DLD1 (cell line): Measurements from ENCODE around the gene RNPC3.

ENCODE experiments used
- in situ Hi-C: cut with HindIII; loops from 2 replicates; pipeline ENCODE4 v1.10.0; 2017; ENCODE audit warnings: low sequenced_read_pairs

The RNPC3 gene

DNA sequence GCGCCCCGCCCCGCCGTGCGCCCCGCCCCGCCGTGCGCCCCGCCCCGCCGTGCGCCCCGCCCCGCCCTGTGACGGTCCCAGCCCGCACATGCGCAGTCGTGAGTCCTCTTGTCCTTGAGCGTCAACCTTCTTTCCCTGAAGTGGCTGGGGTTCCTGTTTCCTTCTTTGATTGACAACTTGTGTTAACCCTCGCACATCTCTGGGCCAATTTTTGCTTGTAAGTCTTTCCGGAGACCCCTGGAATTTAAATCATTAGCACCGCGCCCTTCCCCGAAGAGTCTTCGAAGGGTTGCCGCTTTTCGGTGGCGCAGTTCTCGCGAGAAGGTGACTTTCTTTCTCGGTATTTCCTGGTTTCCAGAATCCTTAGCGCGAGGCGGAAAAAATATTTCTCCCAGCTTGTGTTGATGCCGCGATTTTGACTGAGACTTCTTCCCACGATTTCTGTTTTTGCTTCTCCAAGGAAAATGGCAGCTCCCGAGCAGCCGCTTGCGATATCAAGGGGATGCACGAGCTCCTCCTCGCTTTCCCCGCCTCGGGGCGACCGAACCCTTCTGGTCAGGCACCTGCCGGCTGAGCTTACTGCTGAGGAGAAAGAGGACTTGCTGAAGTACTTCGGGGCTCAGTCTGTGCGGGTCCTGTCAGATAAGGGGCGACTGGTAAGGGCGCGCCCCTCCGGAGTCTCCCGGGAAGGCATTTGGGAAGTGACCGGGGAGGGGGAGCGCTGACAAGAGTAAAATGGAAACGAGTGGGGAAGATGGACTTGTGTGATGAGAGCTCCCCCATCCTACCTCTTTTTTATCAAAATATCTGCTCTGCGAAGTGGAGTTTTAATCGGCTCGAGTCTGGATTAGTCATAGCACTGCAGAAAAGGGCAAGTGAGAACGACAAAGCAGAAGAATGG is at the start of gene RNPC3:
Gene RNPC3 (plus strand): TSS at position 93 of the 901 bp plus-strand sequence. CDS start 372 bp downstream, at position 465.
- in situ Hi-C loops: no loop called here

GRCh38 chr1:103477101-103477500 is 48.4 kb upstream of the RNPC3 start:
- in situ Hi-C loops: no loop called here

DNA sequence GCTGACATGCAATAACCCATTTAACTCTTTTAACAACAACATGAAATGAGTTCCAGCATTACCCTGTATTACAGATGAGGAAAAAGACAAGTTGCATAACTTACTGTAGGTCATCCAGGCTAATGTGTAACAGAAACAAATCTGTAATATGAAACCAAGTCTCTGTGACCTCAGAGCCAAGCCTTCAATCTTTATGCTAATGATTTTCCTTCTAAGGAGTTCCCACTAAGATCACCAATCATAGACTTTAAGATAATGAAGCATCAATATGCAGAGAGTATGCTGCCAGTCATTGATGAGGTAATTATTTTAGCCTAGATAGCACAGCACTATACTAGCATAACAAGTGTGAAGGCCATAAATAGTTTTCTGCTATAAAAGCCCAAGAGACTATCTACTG is 35.6 kb upstream of the RNPC3 start:
- in situ Hi-C loops: no loop called here

GRCh38 chr1:103492003-103492625 is 33.4 kb upstream of the RNPC3 start:
- in situ Hi-C loops: no loop called here

DNA sequence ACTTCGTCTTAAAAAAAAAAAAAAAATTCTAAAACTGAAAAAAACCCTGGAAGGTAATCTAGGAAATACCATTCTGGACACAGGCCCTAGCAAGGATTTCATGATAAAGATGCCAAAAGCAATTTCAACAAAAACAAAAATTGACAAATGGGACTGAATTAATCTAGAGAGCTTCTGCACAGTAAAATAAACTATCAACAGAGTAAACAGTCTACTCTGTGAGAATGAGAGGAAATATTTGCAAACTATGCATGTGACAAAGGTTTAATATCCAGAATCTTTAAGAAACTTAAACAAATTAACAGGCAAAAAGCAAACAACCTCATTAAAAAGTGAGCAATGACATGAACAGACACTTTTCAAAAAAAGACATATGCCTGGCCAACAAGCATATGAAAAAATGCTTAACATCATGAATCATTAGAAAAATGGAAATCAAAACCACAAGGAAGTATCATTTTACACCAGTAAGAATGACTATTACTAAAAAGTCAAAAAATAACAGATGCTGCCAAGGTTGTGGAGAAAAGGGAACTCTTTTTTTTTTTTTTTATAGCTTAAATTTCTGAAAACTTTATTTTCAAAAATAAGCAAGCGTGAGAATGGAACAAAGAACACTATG is 29.4 kb upstream of the RNPC3 start:
- in situ Hi-C loops: no loop called here

- in situ Hi-C loops: no loop called here
These were observed 28.1 kb upstream of the RNPC3 start for GRCh38 chr1:103497404-103497803.

DNA sequence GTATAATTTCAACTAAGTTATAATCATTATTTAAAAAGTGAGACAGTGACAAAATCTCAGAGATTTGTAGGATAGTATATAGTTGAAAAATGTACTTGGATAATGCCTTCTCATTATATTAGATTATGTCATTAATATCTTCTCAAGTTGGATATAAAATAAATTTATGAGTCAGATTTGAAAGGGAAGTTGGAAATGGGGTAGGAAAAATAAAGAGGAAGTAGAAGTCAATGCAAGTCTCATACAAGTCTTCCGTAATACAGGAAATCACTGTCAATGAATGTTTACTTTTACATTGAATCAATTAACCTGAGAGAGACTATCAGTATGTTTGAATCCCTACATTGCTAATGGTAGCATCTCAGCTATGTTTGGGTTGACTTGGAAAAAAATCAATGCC is 16.2 kb upstream of the RNPC3 start:
- in situ Hi-C loops: no loop called here

DNA sequence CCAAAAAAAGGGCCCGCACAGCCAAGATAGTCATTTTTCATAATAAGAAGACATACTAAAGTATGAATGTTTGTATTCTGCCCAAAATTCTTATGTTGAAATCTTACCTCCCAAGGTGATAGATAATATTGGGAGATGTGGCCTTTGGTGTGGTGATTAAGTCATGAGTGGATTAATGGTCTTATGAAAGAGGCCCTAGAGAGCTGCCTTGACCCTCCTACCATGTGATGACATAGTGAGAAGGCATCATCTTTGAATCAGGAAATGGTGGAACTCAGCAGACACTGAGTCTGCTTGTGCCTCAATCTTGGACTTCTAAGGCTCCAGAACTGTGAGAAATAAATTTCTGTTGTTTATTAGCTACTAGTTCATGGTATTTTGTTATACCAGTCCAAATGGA is 11.8 kb upstream of the RNPC3 start:
- in situ Hi-C loops: no loop called here

GRCh38 chr1:103514920-103515503 is 10.5 kb upstream of the RNPC3 start:
- in situ Hi-C loops: no loop called here

DNA sequence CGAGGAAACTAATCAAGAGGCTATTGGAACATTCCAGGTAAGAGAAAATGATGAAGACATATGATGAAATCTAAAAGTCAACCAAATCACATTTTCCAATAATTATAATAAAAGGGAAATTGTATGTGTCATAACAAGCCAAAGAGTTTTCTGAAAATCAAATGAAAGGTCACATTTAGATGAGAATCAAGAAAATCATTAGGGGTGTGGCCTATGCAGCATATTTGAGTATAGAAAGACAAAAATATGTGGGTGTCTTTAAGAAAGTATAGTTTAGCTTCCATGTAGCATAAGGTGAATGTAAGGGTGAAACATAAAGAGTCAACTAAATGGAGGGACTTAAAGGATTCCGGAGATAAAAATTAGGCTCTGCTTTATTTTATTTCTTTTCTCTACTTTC is 9.2 kb upstream of the RNPC3 start:
- in situ Hi-C loops: no loop called here

GRCh38 chr1:103516693-103517092 is 8.8 kb upstream of the RNPC3 start:
- in situ Hi-C loops: no loop called here

GRCh38 chr1:103517380-103518047 is 8.0 kb upstream of the RNPC3 start:
- in situ Hi-C loops: no loop called here

DNA sequence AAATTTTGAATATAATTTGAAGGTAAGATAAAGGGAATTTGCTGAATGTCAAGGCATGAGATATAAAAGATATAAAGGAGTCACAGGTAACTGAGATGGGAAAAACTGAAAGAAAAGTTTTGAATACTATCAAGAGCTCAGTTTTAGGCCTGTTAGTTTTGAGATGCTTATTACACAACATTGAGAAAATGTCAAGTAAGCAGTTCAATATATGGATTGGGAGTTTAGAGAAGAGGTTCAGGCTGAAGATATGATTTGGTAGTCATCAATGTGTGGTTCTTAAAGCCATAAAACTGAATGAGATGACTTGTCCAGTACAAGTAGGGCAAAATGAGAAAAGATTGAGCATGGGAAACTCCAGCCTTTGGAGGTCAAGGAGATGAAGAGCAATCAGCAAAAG is 4.7 kb upstream of the RNPC3 start:
- in situ Hi-C loops: no loop called here

DNA sequence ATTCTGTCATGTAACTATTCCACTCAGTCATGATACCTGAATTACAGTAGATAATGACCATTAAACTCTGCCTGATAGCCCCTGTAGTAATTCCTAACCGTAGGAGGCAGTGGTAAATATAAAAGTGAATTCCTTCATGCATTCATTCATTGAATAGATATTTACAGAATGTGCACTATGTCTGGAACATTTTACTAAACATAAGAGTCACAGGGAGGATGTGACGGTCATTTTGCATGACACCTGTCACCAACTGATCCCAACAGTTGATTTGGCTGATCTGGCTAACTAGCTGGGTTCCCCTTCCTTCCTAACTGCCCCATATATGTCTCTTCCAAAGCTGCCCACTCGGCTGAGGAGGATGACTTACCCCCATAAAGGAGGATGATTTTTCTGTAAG is 2.2 kb upstream of the RNPC3 start:
- in situ Hi-C loops: no loop called here

- in situ Hi-C loops: no loop called here
These were observed 339 bp upstream of the RNPC3 start for GRCh38 chr1:103525114-103525606.

DNA sequence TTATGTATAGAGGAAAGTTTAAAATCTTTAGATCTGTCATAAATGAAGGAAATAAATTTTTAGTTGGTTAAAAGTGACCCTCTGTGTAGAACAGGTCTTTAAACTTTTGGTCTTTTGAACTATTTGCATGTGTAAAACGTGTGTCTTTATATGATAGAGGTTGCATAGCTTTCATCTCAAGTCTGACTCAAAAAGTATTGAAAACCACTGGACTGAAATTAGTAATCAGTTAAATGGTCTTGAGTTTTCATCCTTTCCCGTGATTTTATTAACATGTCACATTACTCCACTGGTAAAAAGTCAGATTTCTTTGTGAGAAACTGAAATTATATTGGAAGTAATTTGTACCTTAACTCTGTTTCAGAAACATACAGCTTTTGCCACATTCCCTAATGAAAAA is 1.8 kb downstream of the RNPC3 start:
- in situ Hi-C loops: no loop called here

DNA sequence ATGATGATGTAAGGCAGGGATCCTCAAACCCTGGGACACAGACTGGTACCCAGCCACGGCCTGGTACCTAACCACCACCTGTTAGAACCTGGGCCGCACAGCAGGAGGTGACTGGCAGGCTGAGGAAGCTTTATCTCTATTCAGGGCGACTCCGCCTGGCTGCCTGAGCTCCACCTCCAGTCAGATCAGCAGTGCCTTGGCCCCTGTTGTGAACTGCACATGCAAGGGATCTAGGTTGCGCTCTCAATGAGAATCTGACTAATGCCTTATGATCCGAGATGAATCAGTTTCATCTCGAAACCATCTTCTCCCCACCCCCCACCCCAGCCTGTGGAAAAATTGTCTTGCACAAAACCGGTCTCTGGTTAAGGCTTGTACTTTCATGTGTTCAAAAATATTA is 4.2 kb downstream of the RNPC3 start:
- in situ Hi-C loops: no loop called here

- in situ Hi-C loops: no loop called here
These were observed 12.7 kb downstream of the RNPC3 start for GRCh38 chr1:103538226-103538625.

GRCh38 chr1:103541431-103541830 is 15.9 kb downstream of the RNPC3 start:
- in situ Hi-C loops: no loop called here

DNA sequence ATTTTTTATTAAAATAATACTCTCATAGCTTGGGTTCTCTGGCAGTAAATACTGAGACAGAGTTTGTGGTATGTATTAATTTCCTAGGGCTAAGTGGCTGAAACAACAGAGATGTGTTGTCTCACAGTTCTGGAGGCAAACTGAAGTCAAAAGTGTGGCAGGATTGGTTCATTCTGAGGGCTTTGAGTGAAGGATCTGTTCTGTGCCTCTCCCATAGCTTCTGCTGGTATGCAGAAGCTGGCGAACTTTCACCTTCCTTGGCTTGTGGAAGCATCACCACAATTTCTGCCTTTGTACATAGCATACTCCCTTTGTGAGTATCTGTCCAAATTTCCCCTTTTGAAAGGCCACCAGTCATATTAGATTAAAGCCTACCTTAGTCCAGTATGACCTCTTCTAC is 21.0 kb downstream of the RNPC3 start:
- in situ Hi-C loops: no loop called here

DNA sequence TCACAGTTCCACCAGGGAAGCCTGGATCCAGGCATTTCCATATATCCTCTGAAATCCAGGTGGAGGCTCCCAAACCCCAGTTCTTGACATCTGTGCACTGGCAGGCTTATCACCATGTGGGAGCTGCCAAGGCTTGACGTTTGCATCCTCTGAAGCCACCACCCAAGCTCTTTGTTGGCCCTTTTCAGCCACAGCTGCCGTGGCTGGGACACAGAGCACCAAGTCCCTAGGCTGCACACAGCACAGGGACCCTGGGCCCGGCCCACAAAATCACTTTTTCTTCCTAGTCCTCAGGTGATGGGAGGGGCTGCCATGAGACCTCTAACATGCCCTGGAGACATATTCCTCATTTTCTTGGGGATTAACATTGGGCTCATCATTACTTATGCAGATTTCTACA is 22.3 kb downstream of the RNPC3 start:
- in situ Hi-C loops: no loop called here
